GM10266 (cell line): ENCODE measurements around the gene MCM5.

ENCODE experiments used
- DNase-seq: peaks from one replicate; pipeline ENCODE4 v3.0.0; 2012; ENCODE audit errors: extremely low spot score
- TF ChIP-seq, protein P1 (sequence below): IDR thresholded peaks from 2 replicates; pipeline ENCODE4 v1.5.1; 2012; ENCODE audit warnings: mild to moderate bottlenecking, low read depth; ENCODE audit not compliant: control insufficient read depth, insufficient read depth; ENCODE audit errors: missing control alignments

Gene MCM5

DNA sequence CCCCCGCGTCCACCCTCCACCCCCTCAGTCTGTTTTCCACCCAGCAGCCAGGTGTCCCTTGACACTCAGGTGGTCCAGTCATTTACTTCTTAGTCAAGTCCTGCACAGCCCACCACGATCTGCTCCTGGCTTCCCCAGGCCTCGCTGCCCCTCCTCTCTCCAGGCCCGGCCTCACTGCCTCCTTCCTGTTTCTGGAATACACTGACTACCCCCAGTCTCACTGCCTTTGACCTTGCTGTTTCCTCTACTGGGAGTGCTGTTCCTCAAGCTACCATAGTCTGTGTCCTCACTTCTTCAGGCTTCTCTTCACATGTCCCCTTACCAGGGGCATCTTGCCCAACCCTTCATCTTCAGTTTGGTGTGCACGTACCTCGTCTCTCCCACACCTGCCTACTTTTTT lies 7.4 kb downstream of the MCM5 start:
- TF ChIP-seq, protein P1, sequence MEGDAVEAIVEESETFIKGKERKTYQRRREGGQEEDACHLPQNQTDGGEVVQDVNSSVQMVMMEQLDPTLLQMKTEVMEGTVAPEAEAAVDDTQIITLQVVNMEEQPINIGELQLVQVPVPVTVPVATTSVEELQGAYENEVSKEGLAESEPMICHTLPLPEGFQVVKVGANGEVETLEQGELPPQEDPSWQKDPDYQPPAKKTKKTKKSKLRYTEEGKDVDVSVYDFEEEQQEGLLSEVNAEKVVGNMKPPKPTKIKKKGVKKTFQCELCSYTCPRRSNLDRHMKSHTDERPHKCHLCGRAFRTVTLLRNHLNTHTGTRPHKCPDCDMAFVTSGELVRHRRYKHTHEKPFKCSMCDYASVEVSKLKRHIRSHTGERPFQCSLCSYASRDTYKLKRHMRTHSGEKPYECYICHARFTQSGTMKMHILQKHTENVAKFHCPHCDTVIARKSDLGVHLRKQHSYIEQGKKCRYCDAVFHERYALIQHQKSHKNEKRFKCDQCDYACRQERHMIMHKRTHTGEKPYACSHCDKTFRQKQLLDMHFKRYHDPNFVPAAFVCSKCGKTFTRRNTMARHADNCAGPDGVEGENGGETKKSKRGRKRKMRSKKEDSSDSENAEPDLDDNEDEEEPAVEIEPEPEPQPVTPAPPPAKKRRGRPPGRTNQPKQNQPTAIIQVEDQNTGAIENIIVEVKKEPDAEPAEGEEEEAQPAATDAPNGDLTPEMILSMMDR = no peak
- DNase-seq = no peak

DNA sequence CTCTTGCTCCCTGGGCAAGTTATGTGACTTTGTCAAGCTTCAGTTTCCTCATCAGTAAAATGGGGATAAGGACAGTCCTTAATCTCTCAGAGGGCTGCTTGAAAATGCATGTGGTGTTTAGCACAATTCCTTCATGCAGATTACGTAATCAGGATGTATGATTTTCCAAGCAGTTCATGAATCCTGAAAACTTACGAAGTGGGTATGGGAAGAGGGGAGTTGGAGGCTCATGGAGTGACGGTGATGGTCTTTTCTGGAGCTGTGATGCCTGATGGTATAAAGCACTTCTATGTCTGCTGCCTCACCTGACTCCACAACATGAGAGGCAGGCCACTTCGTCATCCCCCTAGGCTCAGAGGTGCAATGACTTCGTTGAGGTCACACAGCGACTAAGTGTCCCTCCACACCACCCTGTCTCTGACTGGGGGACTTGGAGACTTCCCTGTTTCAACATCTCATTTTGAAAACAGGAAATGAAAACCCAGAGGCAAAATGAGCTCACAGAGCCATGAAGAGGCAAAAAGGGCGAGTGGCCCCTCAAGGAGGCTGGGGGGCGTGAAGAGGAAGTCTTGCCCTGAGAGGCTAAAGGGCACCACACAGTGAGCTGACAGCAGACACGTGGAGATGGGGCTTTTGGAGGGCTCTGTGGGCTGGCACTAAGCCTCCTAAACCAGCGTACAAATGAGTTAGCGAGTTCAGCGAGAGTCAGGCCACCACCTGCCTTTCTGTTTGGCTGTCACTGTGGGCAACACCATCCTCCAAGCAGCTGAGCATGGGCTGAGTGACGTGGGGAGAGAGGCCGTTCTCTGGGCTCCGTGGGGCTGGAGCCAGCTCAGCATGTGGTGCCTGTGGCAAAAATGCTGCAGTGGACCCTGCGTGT lies 10.1 kb downstream of the MCM5 start:
- TF ChIP-seq, protein P1 = no peak
- DNase-seq = peak; percentile 73

DNA sequence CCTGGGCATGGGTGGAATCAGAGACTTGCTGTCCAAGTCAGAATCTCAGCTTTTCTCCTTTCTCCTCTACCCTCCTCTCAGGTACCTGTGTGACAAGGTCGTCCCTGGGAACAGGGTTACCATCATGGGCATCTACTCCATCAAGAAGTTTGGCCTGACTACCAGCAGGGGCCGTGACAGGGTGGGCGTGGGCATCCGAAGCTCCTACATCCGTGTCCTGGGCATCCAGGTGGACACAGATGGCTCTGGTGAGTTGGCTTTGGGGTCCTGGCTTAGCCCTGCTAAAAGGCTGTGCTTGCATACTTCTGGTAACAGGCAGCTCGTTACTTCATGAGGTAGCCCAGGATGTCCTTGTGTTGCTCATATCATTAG lies 10.7 kb downstream of the MCM5 start:
- DNase-seq = no peak
- TF ChIP-seq, protein P1 = no peak

DNA sequence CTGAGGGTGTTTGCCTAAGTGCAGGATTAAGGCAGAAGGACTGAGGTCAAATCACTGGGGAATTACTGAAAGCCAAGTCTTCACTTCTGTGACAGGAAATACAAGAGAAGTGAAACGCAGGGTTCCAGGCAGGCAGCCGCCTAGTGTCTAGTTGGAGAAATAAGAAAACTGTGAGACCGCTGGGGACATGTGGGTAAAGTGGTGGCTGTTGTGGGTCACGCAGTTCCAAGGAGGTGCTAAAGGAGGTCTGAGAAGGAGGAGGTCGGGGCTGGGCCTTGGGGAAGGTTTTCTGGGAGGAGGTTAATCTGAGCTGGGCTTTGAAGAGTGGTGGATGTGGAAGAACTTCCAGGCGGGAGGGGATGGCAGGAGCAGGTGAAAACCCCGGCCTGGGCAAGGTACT lies 11.2 kb downstream of the MCM5 start:
- TF ChIP-seq, protein P1 = peak; percentile 50
- DNase-seq = peak; percentile 58

DNA sequence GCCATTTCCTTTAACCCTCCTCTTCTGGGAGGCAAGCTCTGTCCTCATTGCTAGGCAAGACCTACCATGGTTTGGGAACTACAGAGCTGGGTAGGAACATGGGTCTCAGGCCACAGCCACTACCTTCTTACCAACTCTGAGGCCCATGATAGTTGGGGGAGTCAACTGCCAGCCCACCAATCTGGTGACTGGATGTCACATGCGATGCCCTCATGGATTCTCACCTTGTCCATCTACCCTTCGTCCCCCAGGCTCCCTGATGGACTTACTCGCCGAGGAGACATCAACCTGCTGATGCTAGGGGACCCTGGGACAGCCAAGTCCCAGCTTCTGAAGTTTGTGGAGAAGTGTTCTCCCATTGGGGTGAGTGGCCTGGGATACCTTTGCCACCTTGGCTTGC lies 13.7 kb downstream of the MCM5 start:
- TF ChIP-seq, protein P1 = no peak
- no peak for DNase-seq

DNA sequence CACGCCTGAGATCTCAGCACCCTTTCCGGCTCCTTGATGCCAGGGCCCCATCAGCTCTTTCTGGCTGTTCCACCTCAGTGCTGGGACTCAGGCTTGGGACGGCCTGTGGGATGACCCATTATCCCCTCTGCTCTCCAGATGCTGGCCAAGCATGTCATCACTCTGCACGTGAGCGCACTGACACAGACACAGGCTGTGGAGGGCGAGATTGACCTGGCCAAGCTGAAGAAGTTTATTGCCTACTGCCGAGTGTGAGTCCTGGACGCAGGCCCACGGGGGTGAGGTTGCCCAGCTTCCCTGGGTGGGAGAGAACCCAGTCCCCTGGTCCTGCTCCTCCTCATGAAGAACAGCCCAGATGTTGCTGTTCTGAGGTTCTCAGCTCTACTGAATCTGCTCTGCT lies 17.7 kb downstream of the MCM5 start:
- TF ChIP-seq, protein P1 = no peak
- DNase-seq = no peak

DNA sequence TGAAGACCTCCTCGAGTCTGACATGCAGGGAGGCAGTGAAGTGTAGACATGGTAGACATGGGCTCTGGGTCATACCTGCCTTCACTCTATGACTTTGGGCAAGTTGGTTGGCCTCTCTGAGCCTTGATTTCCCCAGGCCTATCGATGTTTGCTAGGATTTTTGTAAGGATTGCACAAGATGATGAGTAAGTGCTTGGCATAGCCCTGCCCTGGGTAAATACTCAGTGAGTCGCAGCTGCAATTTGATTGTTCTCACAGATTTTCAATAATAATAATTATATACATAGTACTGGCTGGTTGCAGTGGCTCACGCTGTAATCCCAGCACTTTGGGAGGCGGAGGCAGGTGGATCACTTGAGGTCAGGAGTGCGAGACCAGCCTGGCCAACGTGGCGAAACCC lies 18.1 kb downstream of the MCM5 start:
- TF ChIP-seq, protein P1 = no peak
- no peak for DNase-seq
